ENCODE measurements around the gene SNHG17. TPM values are rescaled to one million over a fixed set of nuclear protein-coding genes. Genes with fewer than 3 reads are reported as not detected.

SNHG17 gene
- total RNA-seq, result 10 to 100 TPM; 17.9 to 37.7 (median 28.0) TPM

DNA sequence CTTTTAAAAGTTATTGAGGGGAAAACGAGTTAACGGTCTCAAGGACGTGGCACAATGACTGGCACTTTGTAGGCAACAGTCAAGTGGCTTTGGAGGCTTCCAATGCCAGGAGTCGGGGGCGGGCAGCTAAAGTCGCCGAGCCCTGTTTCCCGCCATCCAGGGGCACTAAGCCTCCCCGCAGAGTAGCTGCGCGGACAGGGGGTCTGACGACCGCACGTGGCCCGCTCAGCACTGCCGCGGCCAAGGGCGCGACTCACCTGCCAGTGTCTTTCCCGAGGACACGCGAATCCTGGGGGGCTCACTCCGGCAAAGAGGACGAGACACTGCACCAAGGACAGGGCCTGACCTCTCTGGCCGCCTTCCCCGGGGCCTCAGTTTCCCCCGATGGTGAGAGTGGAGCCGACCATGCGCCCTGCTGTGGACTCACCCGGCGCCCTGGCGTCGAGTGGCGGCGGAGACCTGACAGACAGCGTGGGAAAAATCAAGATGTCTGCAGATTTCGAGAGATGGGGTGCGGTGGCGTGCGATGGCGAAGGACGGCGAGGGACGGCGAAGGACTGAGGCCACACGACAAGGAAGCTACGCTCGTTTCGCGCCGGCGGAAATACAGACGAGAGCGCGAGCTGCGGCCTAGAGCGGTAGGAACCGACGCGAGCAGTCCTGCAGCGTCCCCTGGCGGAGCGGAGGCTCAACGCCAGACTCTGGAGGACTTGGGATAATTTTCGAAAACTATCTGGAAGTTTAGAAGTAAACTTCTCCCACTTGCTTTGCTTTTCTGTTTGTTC is at the start of gene SNHG17:
SNHG17 (minus strand) TSS at position 559 of the 785 bp plus-strand sequence.
- intact Hi-C loops (cut with DNase I), result no loop called here
- peak; percentile 47 for DNase-seq
- peak within 1 kb of the TSS; percentile 61 to 84 (median 68) for H3K4me3 ChIP-seq

DNA sequence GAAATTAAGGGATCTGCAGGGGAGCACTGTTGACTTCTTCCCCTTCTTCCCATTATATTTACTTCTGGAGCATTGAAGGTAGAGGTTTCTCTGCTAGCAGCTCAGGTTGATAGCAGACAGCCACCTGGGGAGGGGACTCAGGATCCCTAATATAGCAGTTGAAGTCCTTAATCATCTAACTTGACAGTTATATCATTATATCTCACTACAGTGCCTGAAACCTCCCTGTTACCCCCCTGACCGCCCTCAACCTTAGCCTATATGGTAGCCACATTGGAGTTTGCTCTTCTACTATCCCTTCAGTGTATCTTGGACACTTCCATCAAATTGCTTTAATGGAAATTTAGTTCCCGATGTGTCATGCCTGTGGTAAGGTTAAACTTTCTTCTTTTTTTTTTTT is 44.5 kb upstream of the SNHG17 start:
- Histone ChIP-seq H3K4me3 (no peak overlapping the region), H3K27ac (no peak overlapping the region), H3K4me1 (peaks cover 0 to 26% (median 5%) of the 10 kb centered on the region in 3 donors), H3K9me3 (no peaks in the 10 kb centered on the region), H3K27me3 (no peaks in the 10 kb centered on the region), H3K36me3 (peaks cover 0 to 32% (median 0%) of the 10 kb centered on the region in 3 donors)
- WGBS, 2 donors, result 96 to 97% methylated on average over 2 of the region's 2 CpGs
- intact Hi-C loops (cut with DNase I), result no loop called here
- DNase-seq, result no peak
- no peak for TF ChIP-seq POLR2A (IDR thresholded peaks at IDR 0.05)
- TF ChIP-seq, protein P1, sequence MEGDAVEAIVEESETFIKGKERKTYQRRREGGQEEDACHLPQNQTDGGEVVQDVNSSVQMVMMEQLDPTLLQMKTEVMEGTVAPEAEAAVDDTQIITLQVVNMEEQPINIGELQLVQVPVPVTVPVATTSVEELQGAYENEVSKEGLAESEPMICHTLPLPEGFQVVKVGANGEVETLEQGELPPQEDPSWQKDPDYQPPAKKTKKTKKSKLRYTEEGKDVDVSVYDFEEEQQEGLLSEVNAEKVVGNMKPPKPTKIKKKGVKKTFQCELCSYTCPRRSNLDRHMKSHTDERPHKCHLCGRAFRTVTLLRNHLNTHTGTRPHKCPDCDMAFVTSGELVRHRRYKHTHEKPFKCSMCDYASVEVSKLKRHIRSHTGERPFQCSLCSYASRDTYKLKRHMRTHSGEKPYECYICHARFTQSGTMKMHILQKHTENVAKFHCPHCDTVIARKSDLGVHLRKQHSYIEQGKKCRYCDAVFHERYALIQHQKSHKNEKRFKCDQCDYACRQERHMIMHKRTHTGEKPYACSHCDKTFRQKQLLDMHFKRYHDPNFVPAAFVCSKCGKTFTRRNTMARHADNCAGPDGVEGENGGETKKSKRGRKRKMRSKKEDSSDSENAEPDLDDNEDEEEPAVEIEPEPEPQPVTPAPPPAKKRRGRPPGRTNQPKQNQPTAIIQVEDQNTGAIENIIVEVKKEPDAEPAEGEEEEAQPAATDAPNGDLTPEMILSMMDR (IDR thresholded peaks at IDR 0.05), result no peak

More for the DNA sequence above, at the start of gene SNHG17:
- peak in 2 of 4 donors; percentile 50 to 68 for TF ChIP-seq POLR2A (IDR thresholded peaks at IDR 0.05)
- TF ChIP-seq, protein P1 (IDR thresholded peaks at IDR 0.05), result peak; percentile 97 to 100 (median 100)
- Histone ChIP-seq H3K27me3 (no peaks in the 10 kb centered on the region), H3K4me1 (peaks cover 12 to 43% (median 16%) of the 10 kb centered on the region in 3 donors), H3K27ac (peak within 1 kb of the TSS; percentile 83 to 90 (median 84)), H3K36me3 (peaks cover 4 to 42% (median 27%) of the 10 kb centered on the region in 3 donors), H3K9me3 (no peaks in the 10 kb centered on the region)
- 0 to 1% methylated on average over 25 to 34 of the region's 65 CpGs for WGBS, 2 donors

DNA sequence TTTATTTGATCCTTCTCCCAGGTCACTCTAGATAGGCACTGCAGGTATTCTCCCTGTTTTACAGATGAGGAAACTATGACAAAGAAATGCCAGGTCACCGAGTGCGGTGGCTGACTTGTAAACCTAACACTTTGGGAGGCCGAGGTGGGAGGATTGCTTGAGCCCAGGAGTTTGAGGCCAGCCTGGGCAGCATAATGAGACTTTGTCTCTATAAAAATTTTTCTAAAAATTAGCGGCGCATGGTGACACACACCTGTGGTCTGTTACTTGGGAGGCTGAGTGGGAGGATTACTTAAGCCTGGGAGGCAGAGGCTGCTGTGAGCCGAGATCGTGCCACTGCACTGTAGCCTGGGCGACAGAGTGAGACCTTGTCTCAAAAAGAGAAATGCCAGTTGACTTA is 42.6 kb upstream of the SNHG17 start:
- no peaks in the 10 kb centered on the region for H3K27me3 ChIP-seq
- H3K4me1 ChIP-seq, result peaks cover 11 to 42% (median 17%) of the 10 kb centered on the region in 3 donors
- no peak for TF ChIP-seq POLR2A (IDR thresholded peaks at IDR 0.05)
- TF ChIP-seq, protein P1 (IDR thresholded peaks at IDR 0.05), result no peak
- H3K9me3 ChIP-seq, result no peaks in the 10 kb centered on the region
- intact Hi-C loops (cut with DNase I), result no loop called here
- no peak overlapping the region for H3K4me3 ChIP-seq
- no peak overlapping the region for H3K27ac ChIP-seq
- 96 to 99% methylated on average over 8 of the region's 8 CpGs for WGBS, 2 donors
- H3K36me3 ChIP-seq, result peaks cover 0 to 24% (median 0%) of the 10 kb centered on the region in 3 donors
- no peak for DNase-seq

DNA sequence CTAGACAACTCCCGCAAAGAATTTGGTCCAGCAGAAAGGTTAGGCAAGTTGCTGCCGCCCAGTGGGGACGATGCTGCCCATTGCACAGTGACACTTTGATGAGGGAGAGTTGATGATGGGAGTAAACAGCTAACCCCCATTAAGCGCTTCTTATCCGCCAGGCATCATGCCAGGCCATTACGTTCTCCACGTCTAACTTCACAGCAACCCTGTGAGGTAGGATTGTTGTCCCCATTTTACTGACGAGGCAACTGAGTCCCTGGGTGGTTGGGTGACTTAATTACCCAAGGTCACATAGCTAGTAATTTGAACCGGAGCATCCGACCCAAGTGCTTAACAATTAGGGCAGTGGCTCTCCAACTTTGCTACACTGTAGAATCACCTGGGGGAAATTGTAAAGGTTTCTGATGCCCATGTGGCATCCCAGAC is 38.3 kb upstream of the SNHG17 start:
- peak overlapping the region; percentile 90 to 98 (median 98) for H3K27ac ChIP-seq
- no peak for TF ChIP-seq POLR2A (IDR thresholded peaks at IDR 0.05)
- TF ChIP-seq, protein P1 (IDR thresholded peaks at IDR 0.05), result peak in 1 of 6 experiments; percentile 2
- 6 to 12% methylated on average over 2 to 9 of the region's 10 CpGs for WGBS, 2 donors
- H3K4me3 ChIP-seq, result peak overlapping the region; percentile 84 to 98 (median 96)
- peaks cover 16 to 49% (median 21%) of the 10 kb centered on the region in 3 donors for H3K4me1 ChIP-seq
- H3K36me3 ChIP-seq, result no peaks in the 10 kb centered on the region
- DNase-seq, result no peak
- H3K27me3 ChIP-seq, result no peaks in the 10 kb centered on the region
- intact Hi-C loops (cut with DNase I), result no loop called here
- no peaks in the 10 kb centered on the region for H3K9me3 ChIP-seq

Measured in esophagus squamous epithelium (tissue), 5 donors.